HepG2 (cell line): Measurements from ENCODE around the gene NXPH4. TPM values are rescaled to one million over a fixed set of nuclear protein-coding genes. Genes with fewer than 3 reads are reported as not detected.

Experiments
- ATAC-seq: fragments of 200-7000 bp; cut with Tn5 transposase; 3 replicates; pipeline ENCODE4 v1.9.1; 2020; ENCODE audit warnings: mild to moderate bottlenecking, moderate library complexity
- BruUV-seq: library from RNA; stranded (reverse); fragments of 400-500 nt; replicated peaks from 2 replicates; lab custom pipeline; 2021; lab: Mats Ljungman, UMichigan
- CTCF ChIA-PET: fragments of 300-600 bp; formaldehyde crosslinking; extraction: SDS; loops from one replicate; lab custom pipeline; 2021; ENCODE audit warnings: low total read pairs, inconsistent platforms, low intra/inter-chr PET ratio; lab: Yijun Ruan, JAX
- POLR2A ChIA-PET: fragments of 350-600 bp; sonication (Branson Sonifier 250); formaldehyde crosslinking; loops from one replicate; lab custom pipeline; 2020; ENCODE audit warnings: antibody characterized with exemption, inconsistent platforms; lab: Yijun Ruan, JAX
- DNase-seq: peaks from one replicate; pipeline ENCODE4 v3.0.0-alpha.2; 2015; ENCODE audit warnings: low spot score
- FAIRE-seq: peaks from 3 replicates; lab custom pipeline; 2011; peaks lifted over from hg19 to GRCh38; lab: Jason Lieb, UNC
- H2AFZ ChIP-seq: one replicate; pipeline ENCODE4 v1.6.1; 2011; ENCODE audit warnings: low read length, inconsistent platforms
- H3K27ac ChIP-seq: fragments of 300-600 bp; 3 replicates; pipeline ENCODE4 v1.8.0; 2011; ENCODE audit warnings: mixed run types, mild to moderate bottlenecking, mixed read lengths, low read length, inconsistent platforms; ENCODE audit not compliant: insufficient read depth; ENCODE audit errors: extremely low read length
- H3K27me3 ChIP-seq, 2 experiments: fragments of 200-600 bp in 1 of 2; 2 replicates in 1 of 2; 3 replicates in 1 of 2; pipeline versions ENCODE4 v1.6.0 to v1.8.0; 2011; ENCODE audit warnings: low read length in 2 of 2, mild to moderate bottlenecking in 2 of 2, moderate library complexity in 2 of 2, inconsistent platforms in 1 of 2; ENCODE audit not compliant: insufficient read depth in 2 of 2, control insufficient read depth in 1 of 2
- H3K36me3 ChIP-seq, 2 experiments: fragments of 200-600 bp in 1 of 2; replicated peaks in 1 of 2; 2 replicates in 1 of 2; 3 replicates in 1 of 2; pipeline versions ENCODE4 v1.5.1 to v1.8.0; 2011; ENCODE audit warnings: low read length in 2 of 2, inconsistent platforms in 1 of 2; ENCODE audit not compliant: insufficient read depth in 2 of 2, control insufficient read depth in 1 of 2
- H3K4me1 ChIP-seq: 2 replicates; pipeline ENCODE4 v1.5.1; 2012; ENCODE audit warnings: low read length, inconsistent platforms; ENCODE audit not compliant: insufficient read depth
- H3K4me2 ChIP-seq: 2 replicates; pipeline ENCODE4 v1.6.0; 2011; ENCODE audit warnings: low read depth, low read length, inconsistent platforms
- H3K4me3 ChIP-seq, 3 experiments: fragments of 200-600 bp in 1 of 3; sonication (generic), shearing (Covaris generic) in 1 of 3; replicated peaks in 1 of 3; 2 replicates each; pipeline ENCODE4 v1.5.1; 2011 to 2016; ENCODE audit warnings: low read length in 3 of 3, inconsistent platforms in 2 of 3, low read depth in 2 of 3, mild to moderate bottlenecking in 2 of 3, control low read depth in 1 of 3, mixed read lengths in 1 of 3; ENCODE audit not compliant: insufficient read depth in 1 of 3
- H3K79me2 ChIP-seq: one replicate; pipeline ENCODE4 v1.6.1; 2011; ENCODE audit warnings: low read length, inconsistent platforms; ENCODE audit not compliant: insufficient read depth
- H3K9ac ChIP-seq: 2 replicates; pipeline ENCODE4 v1.6.0; 2011; ENCODE audit warnings: mild to moderate bottlenecking, low read depth, low read length, inconsistent platforms; ENCODE audit not compliant: insufficient read depth
- H3K9me3 ChIP-seq: 2 replicates; pipeline ENCODE4 v1.5.1; 2012; ENCODE audit warnings: mild to moderate bottlenecking, low read length
- H4K20me1 ChIP-seq: 2 replicates; pipeline ENCODE4 v1.6.0; 2011; ENCODE audit warnings: inconsistent platforms, mild to moderate bottlenecking, low read length, moderate library complexity; ENCODE audit not compliant: insufficient read depth
- ARNT2 ChIP-seq: sonication (generic); formaldehyde crosslinking; IDR thresholded peaks from 2 replicates; pipeline ENCODE4 v1.8.0; 2022; ENCODE audit warnings: mild to moderate bottlenecking, low read depth, missing genetic modification reagents, moderate library complexity
- KLF16 ChIP-seq, 2 experiments: sonication (generic) in 1 of 2; formaldehyde crosslinking in 1 of 2; IDR thresholded peaks; 2 replicates each; pipeline versions ENCODE4 v1.6.1 to v1.8.0; 2016 to 2023; ENCODE audit warnings: missing genetic modification reagents in 2 of 2, missing compliant biosample characterization in 1 of 2
- TOE1 ChIP-seq: sonication (generic); formaldehyde crosslinking; IDR thresholded peaks from 2 replicates; pipeline ENCODE4 v1.4.0; 2020; ENCODE audit warnings: mild to moderate bottlenecking, missing genetic modification reagents
- ZNF10 ChIP-seq: sonication (generic); formaldehyde crosslinking; IDR thresholded peaks from 2 replicates; pipeline ENCODE4 v1.4.0; 2020; ENCODE audit warnings: mild to moderate bottlenecking, low read depth, missing genetic modification reagents, borderline replicate concordance
- ZNF253 ChIP-seq: sonication (generic); formaldehyde crosslinking; IDR thresholded peaks from 2 replicates; pipeline ENCODE4 v1.8.0; 2022; ENCODE audit warnings: mild to moderate bottlenecking, missing genetic modification reagents, borderline replicate concordance
- ZNF331 ChIP-seq: sonication (generic); formaldehyde crosslinking; IDR thresholded peaks from 2 replicates; pipeline ENCODE4 v1.4.0; 2020; ENCODE audit warnings: missing genetic modification reagents
- ZNF574 ChIP-seq: sonication (generic); formaldehyde crosslinking; IDR thresholded peaks from 2 replicates; pipeline ENCODE4 v1.4.0; 2020; ENCODE audit warnings: missing genetic modification reagents
- ZNF691 ChIP-seq: sonication (generic); formaldehyde crosslinking; IDR thresholded peaks from 2 replicates; pipeline ENCODE4 v1.4.0; 2020; ENCODE audit warnings: missing genetic modification reagents, low read depth, mild to moderate bottlenecking, borderline replicate concordance
- ZNF737 ChIP-seq: sonication (generic); formaldehyde crosslinking; IDR thresholded peaks from 2 replicates; pipeline ENCODE4 v1.5.0; 2020; ENCODE audit warnings: missing genetic modification reagents, mild to moderate bottlenecking, borderline replicate concordance
- WGBS: methylation state at CpG from one replicate; pipeline ENCODE4 v1.1.6; 2017; ENCODE audit warnings: low lambda C conversion rate; 5-methylcytosine and 5-hydroxymethylcytosine counted together
- in situ Hi-C: cut with HindIII; loops from 2 replicates; pipeline ENCODE4 v1.10.0; 2017; ENCODE audit warnings: low pct_unique_long_range_greater_than_20kb; ENCODE audit not compliant: extremely low pct_ligation_motif_present
- intact Hi-C: fragments of 100-400 bp; cut with micrococcal nuclease; formaldehyde crosslinking; loops from one replicate; pipeline ENCODE4 v1.10.0; 2022; ENCODE audit not compliant: unreplicated experiment
- polyA plus RNA-seq, 8 experiments: library from polyadenylated mRNA; depleted of rRNA in 3 of 8; stranded (reverse) in 7 of 8; unstranded in 1 of 8; fragments of >200 nt; fragmentation: Illumina TruSeq in 4 of 8; extraction: Trizol in 4 of 8; gene quantifications; 2 replicates each; pipeline versions ENCODE4 v1.2.1 to v1.2.3, GENCODE V29; 2011 to 2016; ENCODE audit warnings: low read depth in 4 of 8, missing spikeins in 1 of 8, mixed read lengths in 1 of 8; ENCODE audit not compliant: insufficient read depth in 1 of 8
- total RNA-seq, 5 experiments: library from RNA; depleted of rRNA; stranded (reverse); fragments of >200 nt; fragmentation: Illumina TruSeq; extraction: Trizol; gene quantifications; 2 replicates each; pipeline ENCODE4 v1.2.3, GENCODE V29; 2016; ENCODE audit warnings: low read depth in 1 of 5
- TF ChIP-seq, protein P1 (sequence below): sonication (generic); formaldehyde crosslinking; IDR thresholded peaks from 2 replicates; pipeline ENCODE4 v1.5.0; 2020; ENCODE audit warnings: mild to moderate bottlenecking, missing genetic modification reagents
- TF ChIP-seq, protein P2 (sequence below): sonication (generic); formaldehyde crosslinking; conservative IDR thresholded peaks from 2 replicates; pipeline ENCODE4 v1.5.0; 2020; ENCODE audit warnings: missing genetic modification reagents

NXPH4 gene
- total and polyA plus RNA-seq, 2 of the 13 experiments (the other 11 are each of a cell fraction or from before 2014, with no cell fraction given), result 0.13 TPM; not detected in 1

GRCh38 chr12:57238854-57239554 lies 22.4 kb downstream of the NXPH4 start (continued):
- peak; percentile 93 for TF ChIP-seq ZNF574 (CRISPR knock-in tag)
- peak in 1 of 2 experiments; percentile 49; a peak in 2 of 4 replicates for TF ChIP-seq KLF16 (CRISPR knock-in tag; IDR thresholded peaks at IDR 0.05)
- TF ChIP-seq ZNF691 (CRISPR knock-in tag), result no peak; the same call in 1 of the 2 replicates
- TF ChIP-seq ZNF331 (CRISPR knock-in tag), result peak; percentile 76; the same call in 1 of the 2 replicates
- no peak for TF ChIP-seq ZNF10

GRCh38 chr12:57239587-57240065 lies 23.0 kb downstream of the NXPH4 start:
- Histone ChIP-seq H3K27ac (no peak overlapping the region), H3K4me2 (peak overlapping the region; percentile 99), H3K9ac (peak overlapping the region; percentile 10; the same call in 1 of the 2 replicates), H3K9me3 (no peaks in the 10 kb centered on the region), H3K79me2 (no peaks in the 10 kb centered on the region), H3K36me3 (no peaks in the 10 kb centered on the region; a peak in 1 of 5 replicates), H3K4me3 (peak overlapping the region; percentile 56 to 83 (median 56)), H3K4me1 (peaks cover 74% of the 10 kb centered on the region), H4K20me1 (peaks cover 4% of the 10 kb centered on the region; the same call in 1 of the 2 replicates), H3K27me3 (peaks cover 18 to 50% of the 10 kb centered on the region in 2 experiments), H2AFZ (no peak overlapping the region)
- ChIA-PET POLR2A (interaction anchor here (0.9 to 8.9 kb wide), 5 partner anchors 9 to 112 kb away, joined by 3 to 116 read pairs (median 3); partner anchors contain the start of genes LRP1 and SHMT2), CTCF (interaction anchor here (4.9 to 11.7 kb wide), 2 partner anchors 13 to 26 kb away, joined by 87 to 308 read pairs; partner anchors contain the start of genes NXPH4 and SHMT2)
- 3% methylated on average over 14 of the region's 14 CpGs for WGBS
- no peak for FAIRE-seq
- intact Hi-C loops, result loop anchor here (1.0 to 2.0 kb wide), 2 partner anchors 9 to 15 kb away; no protein-coding TSS in a partner anchor
- no TSS peak for BruUV-seq
- TF ChIP-seq ARNT2 (peak; percentile 12; the same call in 1 of the 2 replicates), ZNF737 (CRISPR knock-in tag) (0 out of 2 replicates have a peak, but pooled peaks have one; percentile 19), ZNF253 (CRISPR knock-in tag) (peak; percentile 39; the same call in 1 of the 2 replicates), TOE1 (no peak)
- TF ChIP-seq, protein P1, sequence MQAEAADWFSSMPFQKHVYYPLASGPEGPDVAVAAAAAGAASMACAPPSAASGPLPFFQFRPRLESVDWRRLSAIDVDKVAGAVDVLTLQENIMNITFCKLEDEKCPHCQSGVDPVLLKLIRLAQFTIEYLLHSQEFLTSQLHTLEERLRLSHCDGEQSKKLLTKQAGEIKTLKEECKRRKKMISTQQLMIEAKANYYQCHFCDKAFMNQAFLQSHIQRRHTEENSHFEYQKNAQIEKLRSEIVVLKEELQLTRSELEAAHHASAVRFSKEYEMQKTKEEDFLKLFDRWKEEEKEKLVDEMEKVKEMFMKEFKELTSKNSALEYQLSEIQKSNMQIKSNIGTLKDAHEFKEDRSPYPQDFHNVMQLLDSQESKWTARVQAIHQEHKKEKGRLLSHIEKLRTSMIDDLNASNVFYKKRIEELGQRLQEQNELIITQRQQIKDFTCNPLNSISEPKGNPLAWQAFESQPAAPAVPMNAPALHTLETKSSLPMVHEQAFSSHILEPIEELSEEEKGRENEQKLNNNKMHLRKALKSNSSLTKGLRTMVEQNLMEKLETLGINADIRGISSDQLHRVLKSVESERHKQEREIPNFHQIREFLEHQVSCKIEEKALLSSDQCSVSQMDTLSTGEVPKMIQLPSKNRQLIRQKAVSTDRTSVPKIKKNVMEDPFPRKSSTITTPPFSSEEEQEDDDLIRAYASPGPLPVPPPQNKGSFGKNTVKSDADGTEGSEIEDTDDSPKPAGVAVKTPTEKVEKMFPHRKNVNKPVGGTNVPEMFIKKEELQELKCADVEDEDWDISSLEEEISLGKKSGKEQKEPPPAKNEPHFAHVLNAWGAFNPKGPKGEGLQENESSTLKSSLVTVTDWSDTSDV, result no peak
- TF ChIP-seq, protein P2, sequence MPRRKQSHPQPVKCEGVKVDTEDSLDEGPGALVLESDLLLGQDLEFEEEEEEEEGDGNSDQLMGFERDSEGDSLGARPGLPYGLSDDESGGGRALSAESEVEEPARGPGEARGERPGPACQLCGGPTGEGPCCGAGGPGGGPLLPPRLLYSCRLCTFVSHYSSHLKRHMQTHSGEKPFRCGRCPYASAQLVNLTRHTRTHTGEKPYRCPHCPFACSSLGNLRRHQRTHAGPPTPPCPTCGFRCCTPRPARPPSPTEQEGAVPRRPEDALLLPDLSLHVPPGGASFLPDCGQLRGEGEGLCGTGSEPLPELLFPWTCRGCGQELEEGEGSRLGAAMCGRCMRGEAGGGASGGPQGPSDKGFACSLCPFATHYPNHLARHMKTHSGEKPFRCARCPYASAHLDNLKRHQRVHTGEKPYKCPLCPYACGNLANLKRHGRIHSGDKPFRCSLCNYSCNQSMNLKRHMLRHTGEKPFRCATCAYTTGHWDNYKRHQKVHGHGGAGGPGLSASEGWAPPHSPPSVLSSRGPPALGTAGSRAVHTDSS (CRISPR knock-in tag), result no peak
- no peak for DNase-seq
- no peak for ATAC-seq
- in situ Hi-C loops, result no loop called here
